Vagina (tissue), 2 donors: ENCODE measurements around the gene CLUH.

Experiments
- CTCF ChIP-seq, 3 experiments: fragments of 450-650 bp in 2 of 3; fragments of 200-600 bp in 1 of 3; sonication (generic) in 1 of 3; IDR thresholded peaks; one replicate each; pipeline ENCODE4 v1.5.1; 2017 to 2019; ENCODE audit warnings: antibody characterized with exemption in 3 of 3, mild to moderate bottlenecking in 2 of 3, moderate library complexity in 2 of 3
- POLR2AphosphoS5 ChIP-seq, 2 donors: sonication (generic); formaldehyde crosslinking; IDR thresholded peaks; one replicate each; pipeline ENCODE4 v1.9.0; 2017; ENCODE audit warnings: antibody characterized with exemption in 2 of 2, mild to moderate bottlenecking in 2 of 2, low read depth in 1 of 2; ENCODE audit not compliant: insufficient read depth in 1 of 2

DNA sequence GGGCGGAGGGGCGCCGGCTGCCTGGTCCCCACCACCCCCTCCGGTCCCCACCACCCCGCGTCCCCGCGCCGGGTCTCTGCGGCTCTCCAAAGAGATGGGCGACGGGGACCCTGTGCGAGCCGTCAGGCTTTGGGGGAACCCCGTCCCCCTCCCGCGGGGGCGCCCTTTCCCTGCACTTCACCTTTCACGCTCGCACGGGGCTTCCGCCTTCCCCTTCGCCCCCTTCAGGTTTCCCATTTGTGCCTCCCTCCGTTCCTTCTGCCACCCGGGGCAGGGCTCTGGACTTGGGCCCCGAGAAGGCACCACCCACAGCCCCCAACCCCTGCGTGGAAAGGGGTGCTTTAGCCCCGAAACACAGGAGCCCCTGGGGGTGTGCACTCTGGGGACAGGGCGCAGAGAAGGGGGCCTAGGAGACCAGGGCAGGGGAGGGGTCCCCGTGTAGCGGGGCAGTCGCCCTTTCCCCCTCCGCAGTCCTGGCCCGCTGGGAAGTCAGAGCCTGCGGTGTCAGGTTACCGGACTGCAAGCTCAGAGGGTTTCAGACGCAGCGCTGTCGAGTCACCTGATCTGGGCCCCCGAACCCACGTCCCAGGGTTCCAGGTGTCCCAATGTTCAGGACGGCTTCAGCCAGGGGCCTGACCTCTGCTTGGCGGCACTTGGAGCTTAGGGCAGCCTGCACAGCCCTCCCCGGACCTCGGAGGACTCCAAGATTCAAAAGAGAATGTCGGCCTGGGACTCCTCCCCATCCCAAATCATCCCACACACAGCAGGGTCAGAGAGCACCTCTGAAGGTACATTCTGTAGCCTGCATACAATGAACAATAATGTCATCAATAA, 44.5 kb upstream of the CLUH start:
- no peak for TF ChIP-seq POLR2AphosphoS5 (IDR thresholded peaks at IDR 0.05; ENCODE audit: insufficient read depth in 1 of 2, low read depth in 1 of 2)
- no peak for TF ChIP-seq CTCF (IDR thresholded peaks at IDR 0.05)
